Activated CD4-positive, alpha-beta T cell treated with anti-CD3 and anti-CD28 coated beads, Interleukin-2, amount 10 ng/mL, durations not matched to agents 7 days and 5 days (primary cell): ENCODE data around the gene SPAG17. TPM values are rescaled to one million over a fixed set of nuclear protein-coding genes. Genes with fewer than 3 reads are reported as not detected.

ENCODE experiments used
- CTCF ChIA-PET: fragments of 350-600 bp; sonication (Branson Sonifier 250); formaldehyde crosslinking; loops from one replicate; lab custom pipeline; 2021; ENCODE audit warnings: antibody characterized with exemption; lab: Charles Lee
- POLR2A ChIA-PET: fragments of 350-600 bp; sonication (Branson Sonifier 250); formaldehyde crosslinking; loops from one replicate; lab custom pipeline; 2021; ENCODE audit warnings: antibody characterized with exemption; lab: Charles Lee
- DNase-seq: peaks from one replicate; pipeline ENCODE4 v3.0.0-alpha.2; 2020
- H3K27ac Mint-ChIP-seq: one replicate; pipeline ENCODE4 v1.8.0; 2021; ENCODE audit warnings: mild to moderate bottlenecking, moderate library complexity, mixed read lengths
- H3K27me3 Mint-ChIP-seq: one replicate; pipeline ENCODE4 v1.8.0; 2021; ENCODE audit warnings: mixed read lengths
- H3K36me3 Mint-ChIP-seq: one replicate; pipeline ENCODE4 v1.8.0; 2021; ENCODE audit warnings: low read depth, mixed read lengths
- H3K4me1 Mint-ChIP-seq: one replicate; pipeline ENCODE4 v1.8.0; 2021; ENCODE audit warnings: mixed read lengths
- H3K4me3 Mint-ChIP-seq: one replicate; pipeline ENCODE4 v1.8.0; 2021; ENCODE audit warnings: mild to moderate bottlenecking, moderate library complexity, mixed read lengths
- H3K9me3 Mint-ChIP-seq: one replicate; pipeline ENCODE4 v1.8.0; 2021; ENCODE audit warnings: mixed read lengths
- total RNA-seq, 2 experiments: library from RNA; stranded (reverse); gene quantifications; one replicate each; pipeline ENCODE4 v1.2.3, GENCODE V29; 2021

SPAG17 gene
- total RNA-seq, 2 experiments from 2014 or later, result not detected

- no peak overlapping the region for H3K27ac Mint-ChIP-seq
- ChIA-PET CTCF (no interaction called here), POLR2A (no interaction called here)
- H3K9me3 Mint-ChIP-seq, result no peaks in the 10 kb centered on the region
- peaks cover 7% of the 10 kb centered on the region for H3K4me1 Mint-ChIP-seq
- H3K36me3 Mint-ChIP-seq, result no peaks in the 10 kb centered on the region
- no peak overlapping the region for H3K4me3 Mint-ChIP-seq
- DNase-seq, result no peak
- H3K27me3 Mint-ChIP-seq, result peaks cover 7% of the 10 kb centered on the region
These were observed 53.0 kb downstream of the SPAG17 start for GRCh38 chr1:118132000-118132399.

GRCh38 chr1:118128761-118129160, 56.3 kb downstream of the SPAG17 start:
- no peaks in the 10 kb centered on the region for H3K36me3 Mint-ChIP-seq
- H3K27me3 Mint-ChIP-seq, result no peaks in the 10 kb centered on the region
- H3K4me1 Mint-ChIP-seq, result no peaks in the 10 kb centered on the region
- no peak for DNase-seq
- ChIA-PET POLR2A (no interaction called here), CTCF (no interaction called here)
- no peak overlapping the region for H3K27ac Mint-ChIP-seq
- H3K9me3 Mint-ChIP-seq, result no peaks in the 10 kb centered on the region
- no peak overlapping the region for H3K4me3 Mint-ChIP-seq

- H3K9me3 Mint-ChIP-seq, result no peaks in the 10 kb centered on the region
- no peaks in the 10 kb centered on the region for H3K36me3 Mint-ChIP-seq
- no peaks in the 10 kb centered on the region for H3K4me1 Mint-ChIP-seq
- ChIA-PET CTCF (no interaction called here), POLR2A (no interaction called here)
- no peak for DNase-seq
- H3K4me3 Mint-ChIP-seq, result no peak overlapping the region
- no peak overlapping the region for H3K27ac Mint-ChIP-seq
- peaks cover 4% of the 10 kb centered on the region for H3K27me3 Mint-ChIP-seq
These were observed 61.0 kb downstream of the SPAG17 start for GRCh38 chr1:118124064-118124463.

GRCh38 chr1:118123116-118123839, 61.8 kb downstream of the SPAG17 start:
- H3K9me3 Mint-ChIP-seq, result no peaks in the 10 kb centered on the region
- peaks cover 4% of the 10 kb centered on the region for H3K27me3 Mint-ChIP-seq
- H3K4me3 Mint-ChIP-seq, result no peak overlapping the region
- no peak overlapping the region for H3K27ac Mint-ChIP-seq
- ChIA-PET POLR2A (no interaction called here), CTCF (no interaction called here)
- DNase-seq, result no peak
- H3K4me1 Mint-ChIP-seq, result no peaks in the 10 kb centered on the region
- no peaks in the 10 kb centered on the region for H3K36me3 Mint-ChIP-seq

GRCh38 chr1:118122234-118123004, 62.6 kb downstream of the SPAG17 start:
- Mint-ChIP-seq H3K4me1 (no peaks in the 10 kb centered on the region), H3K27me3 (peaks cover 4% of the 10 kb centered on the region), H3K36me3 (no peaks in the 10 kb centered on the region), H3K4me3 (no peak overlapping the region), H3K27ac (no peak overlapping the region), H3K9me3 (no peaks in the 10 kb centered on the region)
- ChIA-PET POLR2A (no interaction called here), CTCF (interaction anchor here (0.7 kb wide), 1 partner anchor 11 kb away, joined by 4 read pairs; no protein-coding TSS in a partner anchor)
- no peak for DNase-seq

- ChIA-PET CTCF (interaction anchor here (1.0 kb wide), 1 partner anchor 36 kb away, joined by 3 read pairs; no protein-coding TSS in a partner anchor), POLR2A (no interaction called here)
- peaks cover 4% of the 10 kb centered on the region for H3K27me3 Mint-ChIP-seq
- no peak overlapping the region for H3K27ac Mint-ChIP-seq
- no peaks in the 10 kb centered on the region for H3K9me3 Mint-ChIP-seq
- no peaks in the 10 kb centered on the region for H3K4me1 Mint-ChIP-seq
- no peak overlapping the region for H3K4me3 Mint-ChIP-seq
- no peaks in the 10 kb centered on the region for H3K36me3 Mint-ChIP-seq
- no peak for DNase-seq
These were observed 66.1 kb downstream of the SPAG17 start for GRCh38 chr1:118118873-118119463.

- CTCF ChIA-PET, result no interaction called here
These were observed 66.6 kb downstream of the SPAG17 start for GRCh38 chr1:118118469-118118868.

GRCh38 chr1:118117521-118117920, 67.5 kb downstream of the SPAG17 start:
- peaks cover 4% of the 10 kb centered on the region for H3K27me3 Mint-ChIP-seq
- ChIA-PET POLR2A (no interaction called here), CTCF (no interaction called here)

More at GRCh38 chr1:118118469-118118868, 66.6 kb downstream of the SPAG17 start:
- no peaks in the 10 kb centered on the region for H3K36me3 Mint-ChIP-seq
- DNase-seq, result no peak
- POLR2A ChIA-PET, result no interaction called here
- no peak overlapping the region for H3K27ac Mint-ChIP-seq
- H3K4me1 Mint-ChIP-seq, result no peaks in the 10 kb centered on the region
- H3K4me3 Mint-ChIP-seq, result no peak overlapping the region
- peaks cover 4% of the 10 kb centered on the region for H3K27me3 Mint-ChIP-seq
- no peaks in the 10 kb centered on the region for H3K9me3 Mint-ChIP-seq

GRCh38 chr1:118116909-118117308, 68.1 kb downstream of the SPAG17 start:
- CTCF ChIA-PET, result no interaction called here
- no peak for DNase-seq
- Mint-ChIP-seq H3K4me3 (no peak overlapping the region), H3K4me1 (no peaks in the 10 kb centered on the region), H3K27me3 (peaks cover 2% of the 10 kb centered on the region), H3K27ac (no peak overlapping the region), H3K36me3 (no peaks in the 10 kb centered on the region), H3K9me3 (no peaks in the 10 kb centered on the region)
- POLR2A ChIA-PET, result no interaction called here

More at GRCh38 chr1:118117521-118117920, 67.5 kb downstream of the SPAG17 start:
- Mint-ChIP-seq H3K36me3 (no peaks in the 10 kb centered on the region), H3K27ac (no peak overlapping the region), H3K4me3 (no peak overlapping the region), H3K9me3 (no peaks in the 10 kb centered on the region), H3K4me1 (no peaks in the 10 kb centered on the region)
- DNase-seq, result no peak

- H3K27ac Mint-ChIP-seq, result no peak overlapping the region
- POLR2A ChIA-PET, result no interaction called here
- CTCF ChIA-PET, result no interaction called here
These were observed 68.6 kb downstream of the SPAG17 start for GRCh38 chr1:118116401-118116800.

GRCh38 chr1:118115567-118116295, 69.3 kb downstream of the SPAG17 start:
- no peaks in the 10 kb centered on the region for H3K36me3 Mint-ChIP-seq
- H3K27me3 Mint-ChIP-seq, result peaks cover 4% of the 10 kb centered on the region
- CTCF ChIA-PET, result no interaction called here
- H3K9me3 Mint-ChIP-seq, result no peaks in the 10 kb centered on the region
- POLR2A ChIA-PET, result no interaction called here
- H3K4me3 Mint-ChIP-seq, result no peak overlapping the region
- DNase-seq, result no peak
- H3K27ac Mint-ChIP-seq, result no peak overlapping the region
- no peaks in the 10 kb centered on the region for H3K4me1 Mint-ChIP-seq

More at GRCh38 chr1:118116401-118116800, 68.6 kb downstream of the SPAG17 start:
- no peaks in the 10 kb centered on the region for H3K4me1 Mint-ChIP-seq
- no peak for DNase-seq
- no peaks in the 10 kb centered on the region for H3K36me3 Mint-ChIP-seq
- no peaks in the 10 kb centered on the region for H3K9me3 Mint-ChIP-seq
- H3K4me3 Mint-ChIP-seq, result no peak overlapping the region
- peaks cover 4% of the 10 kb centered on the region for H3K27me3 Mint-ChIP-seq

GRCh38 chr1:118113261-118113660, 71.8 kb downstream of the SPAG17 start:
- CTCF ChIA-PET, result interaction anchor here (0.6 kb wide), 1 partner anchor 1036 kb away, joined by 3 read pairs; no protein-coding TSS in a partner anchor

More at GRCh38 chr1:118113261-118113660, 71.8 kb downstream of the SPAG17 start:
- POLR2A ChIA-PET, result no interaction called here
- Mint-ChIP-seq H3K27ac (no peak overlapping the region), H3K4me3 (no peak overlapping the region), H3K27me3 (peaks cover 2% of the 10 kb centered on the region), H3K9me3 (no peaks in the 10 kb centered on the region), H3K36me3 (no peaks in the 10 kb centered on the region), H3K4me1 (no peaks in the 10 kb centered on the region)
- DNase-seq, result no peak
